Neural progenitor cell (in vitro differentiated cells): ENCODE data around the gene B3GAT3. TPM values are rescaled to one million over a fixed set of nuclear protein-coding genes. Genes with fewer than 3 reads are reported as not detected.

Source experiments
- DNase-seq: peaks from one replicate; pipeline ENCODE4 v3.0.0-alpha.2; 2016; ENCODE audit warnings: low spot score
- H2AFZ ChIP-seq: fragments of 200-600 bp; sonication (generic); replicated peaks from 2 replicates; pipeline ENCODE4 v1.6.1; 2016; ENCODE audit warnings: antibody characterized with exemption
- H3F3A ChIP-seq: fragments of 200-600 bp; sonication (generic); 2 replicates; pipeline ENCODE4 v1.6.1; 2016; ENCODE audit warnings: antibody characterized with exemption, low read depth
- H3K27ac ChIP-seq: fragments of 200-600 bp; sonication (generic); 2 replicates; pipeline ENCODE4 v1.5.1; 2016; ENCODE audit warnings: mild to moderate bottlenecking
- H3K27me3 ChIP-seq: fragments of 200-600 bp; sonication (generic); 2 replicates; pipeline ENCODE4 v1.6.1; 2016; ENCODE audit warnings: mild to moderate bottlenecking, moderate library complexity
- H3K36me3 ChIP-seq: fragments of 200-600 bp; sonication (generic); 2 replicates; pipeline ENCODE4 v1.5.1; 2016
- H3K4me1 ChIP-seq: fragments of 200-600 bp; sonication (generic); 2 replicates; pipeline ENCODE4 v1.6.1; 2016; ENCODE audit warnings: mixed run types
- H3K4me2 ChIP-seq: fragments of 200-600 bp; sonication (generic); 2 replicates; pipeline ENCODE4 v1.6.1; 2016
- H3K4me3 ChIP-seq: fragments of 200-600 bp; sonication (generic); 2 replicates; pipeline ENCODE4 v1.5.1; 2016
- H3K79me2 ChIP-seq: fragments of 200-600 bp; sonication (generic); 2 replicates; pipeline ENCODE4 v1.6.1; 2016; ENCODE audit warnings: low read depth
- H3K9ac ChIP-seq: fragments of 200-600 bp; sonication (generic); 2 replicates; pipeline ENCODE4 v1.6.1; 2016
- H3K9me3 ChIP-seq: fragments of 200-600 bp; sonication (generic); 2 replicates; pipeline ENCODE4 v1.5.1; 2016; ENCODE audit warnings: low read depth
- H4K20me1 ChIP-seq: fragments of 200-600 bp; sonication (generic); 2 replicates; pipeline ENCODE4 v1.6.1; 2016; ENCODE audit warnings: low read depth
- H3K27ac Mint-ChIP-seq: 3 replicates; pipeline ENCODE4 v1.8.0; 2021; ENCODE audit warnings: mixed read lengths
- H3K27me3 Mint-ChIP-seq: 2 replicates; pipeline ENCODE4 v1.8.0; 2022; ENCODE audit warnings: low read depth, mild to moderate bottlenecking, inconsistent platforms, moderate library complexity, mixed read lengths; ENCODE audit not compliant: insufficient read depth
- H3K36me3 Mint-ChIP-seq: 3 replicates; pipeline ENCODE4 v1.8.0; 2021; ENCODE audit warnings: mixed read lengths
- H3K4me1 Mint-ChIP-seq: 3 replicates; pipeline ENCODE4 v1.8.0; 2021; ENCODE audit warnings: mixed read lengths
- H3K4me3 Mint-ChIP-seq: 3 replicates; pipeline ENCODE4 v1.8.0; 2021; ENCODE audit warnings: mild to moderate bottlenecking, moderate library complexity, mixed read lengths
- H3K9me3 Mint-ChIP-seq: 3 replicates; pipeline ENCODE4 v1.8.0; 2020; ENCODE audit warnings: mixed read lengths
- CTCF ChIP-seq: fragments of 200-600 bp; sonication (generic); IDR thresholded peaks from 2 replicates; pipeline ENCODE4 v1.5.1; 2017; ENCODE audit warnings: antibody characterized with exemption, mild to moderate bottlenecking
- EZH2 ChIP-seq: fragments of 200-600 bp; sonication (generic); IDR thresholded peaks from 2 replicates; pipeline ENCODE4 v1.6.1; 2017; ENCODE audit warnings: antibody characterized with exemption, mild to moderate bottlenecking, moderate library complexity
- EZH2phosphoT487 ChIP-seq: fragments of 200-600 bp; sonication (generic); IDR thresholded peaks from 2 replicates; pipeline ENCODE4 v1.6.1; 2017; ENCODE audit warnings: antibody characterized with exemption
- microRNA-seq: library from miRNA; unstranded; fragments of <30 nt; microRNA quantifications from one replicate; pipeline ENCODE4, GENCODE V29; 2016
- small RNA-seq: library from RNA; depleted of rRNA; stranded (forward); fragments of <200 nt; gene quantifications from one replicate; pipeline ENCODE3, GENCODE V24; 2015
- total RNA-seq: library from RNA; depleted of rRNA; stranded (reverse); fragments of >200 nt; gene quantifications from 2 replicates; pipeline ENCODE4 v1.2.3, GENCODE V29; 2015; ENCODE audit warnings: low replicate concordance

The B3GAT3 gene
- total RNA-seq, 1 donor from 2014 or later, result 21.2 TPM

- Histone ChIP-seq H3K79me2 (peaks cover 97% of the 10 kb centered on the region), H3K9me3 (no peaks in the 10 kb centered on the region)
Measured at GRCh38 chr11:62567018-62567633, 54.7 kb downstream of the B3GAT3 start.

GRCh38 chr11:62566247-62566646 is 55.5 kb downstream of the B3GAT3 start:
- no peaks in the 10 kb centered on the region for H3K27me3 ChIP-seq
- H3K4me1 Mint-ChIP-seq, result peaks cover 9% of the 10 kb centered on the region
- no peak overlapping the region for H3K4me2 ChIP-seq
- peaks cover 2% of the 10 kb centered on the region for H3K27me3 Mint-ChIP-seq
- no peak overlapping the region for H3K4me3 Mint-ChIP-seq
- H3K36me3 ChIP-seq, result peaks cover 18% of the 10 kb centered on the region
- H3K4me3 ChIP-seq, result no peak overlapping the region
- DNase-seq, result no peak
- H3K36me3 Mint-ChIP-seq, result peaks cover 49% of the 10 kb centered on the region
- H3K4me1 ChIP-seq, result peaks cover 14% of the 10 kb centered on the region
- peaks cover 79% of the 10 kb centered on the region for H3F3A ChIP-seq
- no peak overlapping the region for H2AFZ ChIP-seq
- H3K9me3 Mint-ChIP-seq, result no peaks in the 10 kb centered on the region
- no peak overlapping the region for H3K27ac Mint-ChIP-seq
- peaks cover 90% of the 10 kb centered on the region for H3K79me2 ChIP-seq
- TF ChIP-seq EZH2 (no peak), CTCF (no peak), EZH2phosphoT487 (no peak)
- no peaks in the 10 kb centered on the region for H3K9me3 ChIP-seq
- H3K9ac ChIP-seq, result no peak overlapping the region
- H3K27ac ChIP-seq, result peak overlapping the region; percentile 58
- H4K20me1 ChIP-seq, result peaks cover 92% of the 10 kb centered on the region

More at GRCh38 chr11:62567018-62567633, 54.7 kb downstream of the B3GAT3 start:
- no peak for DNase-seq
- Mint-ChIP-seq H3K27ac (peak overlapping the region; percentile 69), H3K4me1 (peaks cover 11% of the 10 kb centered on the region), H3K9me3 (no peaks in the 10 kb centered on the region), H3K4me3 (no peak overlapping the region), H3K27me3 (peaks cover 3% of the 10 kb centered on the region), H3K36me3 (peaks cover 50% of the 10 kb centered on the region)
- Histone ChIP-seq H3K4me3 (no peak overlapping the region), H3K9ac (no peak overlapping the region), H3K36me3 (peaks cover 24% of the 10 kb centered on the region), H3K27me3 (no peaks in the 10 kb centered on the region), H4K20me1 (peaks cover 92% of the 10 kb centered on the region), H3K27ac (no peak overlapping the region), H3K4me2 (no peak overlapping the region), H2AFZ (no peak overlapping the region), H3F3A (peaks cover 81% of the 10 kb centered on the region), H3K4me1 (peaks cover 21% of the 10 kb centered on the region)
- TF ChIP-seq CTCF (no peak), EZH2 (no peak)

Small RNA genes lying within 50 kb of the gene (microRNA-seq; reads per million reads assigned to microRNA genes)
- 1.1 reads per million for gene MIR6747

Small RNA genes lying within 50 kb of the gene (small RNA-seq; reads per million reads assigned to genes)
- gene AP001458.1 (not detected), gene MIR6747 (0.18 reads per million), gene SNORA57 (not detected)

Other genes with a start within 250 kb of the B3GAT3 start
- gene SCGB1A1, start 203.0 kb downstream of the B3GAT3 start, total RNA-seq, result not detected in 2 replicates
- gene AHNAK, start 75.2 kb downstream of the B3GAT3 start, total RNA-seq, result 14.9 and 15.0 TPM in 2 replicates
- gene EEF1G, start 48.1 kb downstream of the B3GAT3 start, total RNA-seq, result 2,358 and 3,183 TPM in 2 replicates
- 4.8 and 23.1 TPM in 2 replicates for gene TUT1, start 30.5 kb downstream of the B3GAT3 start, total RNA-seq
- gene MTA2, start 20.1 kb downstream of the B3GAT3 start, total RNA-seq, result 108 and 135 TPM in 2 replicates
- 4.0 and 26.6 TPM in 2 replicates for gene EML3, start 9.2 kb downstream of the B3GAT3 start, total RNA-seq
- 2.2 TPM in 1 of 2 replicates, not detected in the other for gene ROM1, start 8.7 kb downstream of the B3GAT3 start, total RNA-seq
- 202 and 292 TPM in 2 replicates for gene GANAB, start 24.6 kb upstream of the B3GAT3 start, total RNA-seq
- 7.8 and 21.3 TPM in 2 replicates for gene INTS5, start 31.3 kb upstream of the B3GAT3 start, total RNA-seq
- 51.5 and 73.3 TPM in 2 replicates for gene C11orf98, start 43.2 kb upstream of the B3GAT3 start, total RNA-seq
- gene CSKMT, start 43.3 kb upstream of the B3GAT3 start, total RNA-seq, result 4.3 and 6.7 TPM in 2 replicates
- gene UQCC3, start 49.7 kb upstream of the B3GAT3 start, total RNA-seq, result 5.7 and 11.7 TPM in 2 replicates
- 3.4 and 4.0 TPM in 2 replicates for gene LBHD1, start 50.3 kb upstream of the B3GAT3 start, total RNA-seq
- 60.7 and 129 TPM in 2 replicates for gene UBXN1, start 57.1 kb upstream of the B3GAT3 start, total RNA-seq
- 0.40 TPM in 1 of 2 replicates, not detected in the other for gene LRRN4CL, start 67.5 kb upstream of the B3GAT3 start, total RNA-seq
- gene BSCL2, start 85.4 kb upstream of the B3GAT3 start, total RNA-seq, result 34.6 and 63.1 TPM in 2 replicates
- gene GNG3, start 85.7 kb upstream of the B3GAT3 start, total RNA-seq, result 2.0 TPM in 1 of 2 replicates, not detected in the other
- 30.9 and 32.5 TPM in 2 replicates for gene HNRNPUL2, start 105.5 kb upstream of the B3GAT3 start, total RNA-seq
- 55.7 and 78.4 TPM in 2 replicates for gene TTC9C, start 106.5 kb upstream of the B3GAT3 start, total RNA-seq
- gene ZBTB3, start 132.2 kb upstream of the B3GAT3 start, total RNA-seq, result 9.2 and 22.8 TPM in 2 replicates
- 88.7 and 117 TPM in 2 replicates for gene POLR2G, start 139.6 kb upstream of the B3GAT3 start, total RNA-seq
- 28.9 and 39.9 TPM in 2 replicates for gene TAF6L, start 149.4 kb upstream of the B3GAT3 start, total RNA-seq
- 24.5 and 40.4 TPM in 2 replicates for gene TMEM179B, start 165.4 kb upstream of the B3GAT3 start, total RNA-seq
- gene TMEM223, start 170.0 kb upstream of the B3GAT3 start, total RNA-seq, result 9.9 and 38.9 TPM in 2 replicates
- 23.6 and 36.5 TPM in 2 replicates for gene NXF1, start 183.5 kb upstream of the B3GAT3 start, total RNA-seq
- 30.2 and 32.9 TPM in 2 replicates for gene STX5, start 210.1 kb upstream of the B3GAT3 start, total RNA-seq
- not detected in 2 replicates for gene TEX54, start 210.9 kb upstream of the B3GAT3 start, total RNA-seq
- 40.0 and 47.4 TPM in 2 replicates for gene WDR74, start 217.6 kb upstream of the B3GAT3 start, total RNA-seq